ENCODE data around the gene LYSMD4.

GRCh38 chr15:99722406-99722805, 10.8 kb downstream of the LYSMD4 start:
- no peak for TF ChIP-seq POLR2A (IDR thresholded peaks at IDR 0.05)
- no peak for TF ChIP-seq CTCF (IDR thresholded peaks at IDR 0.05)

Data from uterus (tissue), 2 donors.